Ectodermal cell (in vitro differentiated cells): ENCODE results near the gene ITGAX.

Experiments
- H3K27ac ChIP-seq: 2 replicates; pipeline ENCODE4 v1.7.0; 2013; ENCODE audit warnings: mild to moderate bottlenecking, low read depth, low read length; ENCODE audit not compliant: insufficient read depth, poor library complexity, severe bottlenecking
- H3K27me3 ChIP-seq: 2 replicates; pipeline ENCODE4 v1.7.0; 2013; ENCODE audit warnings: mild to moderate bottlenecking, low read length; ENCODE audit not compliant: insufficient read depth, control insufficient read depth, poor library complexity, severe bottlenecking
- H3K36me3 ChIP-seq: one replicate; pipeline ENCODE4 v1.7.0; 2013; ENCODE audit warnings: low read length; ENCODE audit not compliant: control insufficient read depth, insufficient read depth
- H3K4me1 ChIP-seq: one replicate; pipeline ENCODE4 v1.7.0; 2013; ENCODE audit warnings: low read length; ENCODE audit not compliant: control insufficient read depth, insufficient read depth
- H3K4me3 ChIP-seq: 2 replicates; pipeline ENCODE4 v1.7.0; 2013; ENCODE audit warnings: low read depth, low read length, control low read depth; ENCODE audit not compliant: insufficient read depth
- H3K9me3 ChIP-seq: 2 replicates; pipeline ENCODE4 v1.7.0; 2013; ENCODE audit warnings: mild to moderate bottlenecking, low read length, moderate library complexity; ENCODE audit not compliant: control insufficient read depth
- WGBS, 2 experiments: methylation state at CpG; one replicate each; pipeline ENCODE4 v1.1.7; 2013; ENCODE audit warnings: missing lambda C conversion rate in 2 of 2; 5-methylcytosine and 5-hydroxymethylcytosine counted together

The ITGAX gene

DNA sequence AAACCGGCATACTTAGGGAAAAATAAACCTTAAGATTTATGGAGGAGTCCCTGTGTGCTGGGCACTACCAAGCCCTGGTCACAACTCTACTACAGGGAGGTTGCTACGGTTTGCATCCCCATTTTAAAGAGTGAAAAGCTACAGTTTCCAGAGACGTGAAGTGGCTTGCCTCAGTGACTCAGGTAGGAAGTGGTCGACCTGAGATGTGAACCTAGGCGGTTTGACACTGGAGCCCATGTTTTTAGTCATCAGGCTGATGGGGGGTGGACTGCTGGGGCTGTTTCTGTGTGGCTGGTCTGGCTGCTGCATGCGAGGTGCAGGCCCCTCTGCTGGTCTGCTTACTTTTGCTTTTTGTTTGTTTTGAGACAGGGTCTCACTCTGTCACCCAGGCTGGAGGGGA is 66.6 kb downstream of the ITGAX start:
- no peak overlapping the region for H3K27ac ChIP-seq
- no peaks in the 10 kb centered on the region for H3K36me3 ChIP-seq
- 87 to 88% methylated on average over 6 of the region's 6 CpGs for WGBS, 2 experiments
- H3K9me3 ChIP-seq: no peaks in the 10 kb centered on the region
- H3K4me3 ChIP-seq: no peak overlapping the region
- H3K4me1 ChIP-seq: no peaks in the 10 kb centered on the region
- H3K27me3 ChIP-seq: no peaks in the 10 kb centered on the region

DNA sequence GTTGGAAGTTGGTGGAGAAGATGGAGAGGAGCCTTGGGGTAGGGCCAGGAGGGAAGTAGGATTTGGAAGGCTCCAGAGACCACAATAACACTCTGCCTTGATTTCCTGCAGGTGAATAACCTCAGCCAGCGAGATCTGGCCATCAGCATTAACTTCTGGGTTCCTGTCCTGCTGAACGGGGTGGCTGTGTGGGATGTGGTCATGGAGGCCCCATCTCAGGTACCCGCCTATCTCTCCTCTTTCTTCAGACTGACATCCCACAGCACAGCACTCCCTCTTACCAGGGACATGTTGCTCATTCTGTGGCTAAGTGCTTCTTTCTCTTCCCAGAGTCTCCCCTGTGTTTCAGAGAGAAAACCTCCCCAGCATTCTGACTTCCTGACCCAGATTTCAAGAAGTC is 68.3 kb downstream of the ITGAX start:
- Histone ChIP-seq H3K27ac (no peak overlapping the region), H3K27me3 (no peaks in the 10 kb centered on the region), H3K9me3 (no peaks in the 10 kb centered on the region), H3K4me3 (no peak overlapping the region), H3K4me1 (no peaks in the 10 kb centered on the region), H3K36me3 (no peaks in the 10 kb centered on the region)
- 93 to 94% methylated on average over 3 of the region's 3 CpGs for WGBS, 2 experiments

DNA sequence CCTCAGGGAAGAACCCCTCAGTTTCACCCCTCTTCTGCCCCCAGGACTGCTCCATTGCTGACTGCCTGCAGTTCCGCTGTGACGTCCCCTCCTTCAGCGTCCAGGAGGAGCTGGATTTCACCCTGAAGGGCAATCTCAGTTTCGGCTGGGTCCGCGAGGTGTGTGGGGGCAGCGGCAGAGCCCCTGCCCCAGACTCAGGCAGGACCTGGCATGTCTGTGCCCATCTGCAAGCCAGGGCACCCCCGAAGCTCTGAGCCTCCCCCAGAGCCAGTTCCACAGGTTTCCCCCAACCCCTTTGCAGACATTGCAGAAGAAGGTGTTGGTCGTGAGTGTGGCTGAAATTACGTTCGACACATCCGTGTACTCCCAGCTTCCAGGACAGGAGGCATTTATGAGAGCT is 68.8 kb downstream of the ITGAX start:
- WGBS, 2 experiments: 87 to 89% methylated on average over 11 to 12 of the region's 12 CpGs
- no peak overlapping the region for H3K4me3 ChIP-seq
- no peaks in the 10 kb centered on the region for H3K36me3 ChIP-seq
- no peaks in the 10 kb centered on the region for H3K9me3 ChIP-seq
- H3K4me1 ChIP-seq: no peaks in the 10 kb centered on the region
- H3K27me3 ChIP-seq: no peaks in the 10 kb centered on the region
- no peak overlapping the region for H3K27ac ChIP-seq

DNA sequence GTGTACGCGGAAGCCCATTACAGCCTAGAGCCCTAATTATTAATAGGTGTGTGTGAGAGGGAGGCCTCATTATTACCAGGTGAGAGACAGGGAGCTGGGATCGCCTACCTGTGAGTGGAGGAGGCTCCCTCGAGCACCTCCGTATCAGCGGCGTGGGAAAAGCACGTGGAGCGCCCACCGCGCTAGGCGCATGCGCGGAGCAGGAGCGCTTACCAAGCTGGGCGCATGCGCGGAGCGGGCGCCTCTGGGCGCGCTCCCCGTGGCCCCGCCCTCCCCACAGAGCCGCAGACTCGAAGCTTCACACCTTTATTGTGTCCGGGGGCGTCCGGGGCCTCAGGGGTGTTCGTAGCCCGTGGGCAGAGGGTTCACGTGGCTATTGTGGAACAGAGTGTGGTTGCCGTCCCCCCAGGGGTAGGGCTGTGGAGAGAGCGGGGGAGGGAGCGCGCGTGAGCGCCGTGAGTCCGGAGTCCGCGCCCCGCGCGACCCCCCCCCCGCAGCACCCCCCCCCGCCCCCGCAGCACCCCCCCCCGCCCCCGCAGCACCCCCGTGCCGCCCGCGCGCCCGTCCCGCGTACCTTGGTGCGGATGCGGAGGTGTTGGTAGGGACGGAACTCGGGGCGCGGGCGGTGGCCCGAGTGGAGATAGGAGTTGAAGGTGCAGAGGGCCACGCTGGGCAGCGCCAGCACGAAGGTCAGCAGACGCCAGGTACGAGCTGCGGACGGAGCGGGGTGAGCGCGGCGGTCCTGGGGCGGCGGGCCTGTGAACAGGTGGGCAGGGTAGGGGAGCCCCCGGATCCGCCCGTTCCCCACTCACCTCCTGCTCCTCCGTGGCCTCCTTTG is 72.7 kb downstream of the ITGAX start:
- Histone ChIP-seq H3K27me3 (no peaks in the 10 kb centered on the region), H3K36me3 (no peaks in the 10 kb centered on the region), H3K27ac (no peak overlapping the region), H3K4me3 (no peak overlapping the region), H3K9me3 (no peaks in the 10 kb centered on the region), H3K4me1 (peaks cover 3% of the 10 kb centered on the region)
- 93 to 94% methylated on average over 70 to 77 of the region's 83 CpGs for WGBS, 2 experiments

DNA sequence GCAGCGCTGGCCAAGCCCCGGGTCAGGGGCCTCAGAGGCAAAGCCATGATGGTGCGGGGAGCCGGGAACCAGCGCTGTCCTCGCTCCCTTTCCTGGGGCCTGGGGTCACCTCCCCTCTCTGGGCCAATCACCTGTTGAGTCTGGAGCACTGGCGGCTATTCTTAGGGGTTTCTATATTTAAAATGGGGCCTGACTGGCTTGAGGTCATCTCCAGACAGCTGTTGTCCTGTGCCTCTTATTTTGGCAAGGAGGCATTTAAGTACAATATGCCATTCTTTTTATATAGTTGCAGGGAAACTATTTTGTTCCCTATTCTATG is 73.3 kb downstream of the ITGAX start, which contains the start of gene COX6A2:
Gene COX6A2 (minus strand): TSS at position 82 of the 319 bp plus-strand sequence. CDS start 35 bp downstream, at position 47.
- Histone ChIP-seq H3K27me3 (no peaks in the 10 kb centered on the region), H3K4me3 (no peak within 1 kb of the TSS), H3K4me1 (peaks cover 3% of the 10 kb centered on the region), H3K36me3 (no peaks in the 10 kb centered on the region), H3K27ac (no peak within 1 kb of the TSS), H3K9me3 (no peaks in the 10 kb centered on the region)
- 93 to 96% methylated on average over 7 of the region's 7 CpGs for WGBS, 2 experiments

DNA sequence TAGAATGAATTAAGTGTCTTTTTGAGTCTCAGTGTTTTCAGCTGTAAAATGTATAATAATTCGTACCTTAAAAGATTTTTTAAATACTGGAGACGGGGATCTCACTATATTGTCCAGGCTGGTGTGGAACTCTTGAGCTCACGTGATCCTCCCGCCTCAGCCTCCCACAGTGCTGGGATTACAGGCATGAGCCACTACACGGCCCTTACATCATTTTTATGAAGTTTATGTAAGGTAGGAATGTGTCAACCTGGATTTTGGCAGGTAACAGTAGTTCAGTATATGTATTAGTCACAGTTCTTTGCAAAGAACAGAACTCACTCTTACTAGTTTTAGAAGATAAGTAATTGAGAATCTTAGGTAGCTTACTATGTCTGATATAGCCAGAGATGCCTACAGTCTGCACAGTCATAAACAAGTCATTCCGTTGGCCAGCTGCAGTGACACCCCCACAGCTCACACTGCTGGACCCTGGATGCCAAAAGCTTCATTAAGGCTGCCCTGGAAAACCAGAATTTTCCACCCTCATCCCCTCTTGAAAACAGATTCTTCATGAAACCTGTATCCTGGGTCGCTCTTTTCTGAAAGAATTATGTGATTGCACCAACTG is 73.8 kb downstream of the ITGAX start:
- H3K27ac ChIP-seq: no peak overlapping the region
- no peak overlapping the region for H3K4me3 ChIP-seq
- 92 to 93% methylated on average over 7 of the region's 7 CpGs for WGBS, 2 experiments

DNA sequence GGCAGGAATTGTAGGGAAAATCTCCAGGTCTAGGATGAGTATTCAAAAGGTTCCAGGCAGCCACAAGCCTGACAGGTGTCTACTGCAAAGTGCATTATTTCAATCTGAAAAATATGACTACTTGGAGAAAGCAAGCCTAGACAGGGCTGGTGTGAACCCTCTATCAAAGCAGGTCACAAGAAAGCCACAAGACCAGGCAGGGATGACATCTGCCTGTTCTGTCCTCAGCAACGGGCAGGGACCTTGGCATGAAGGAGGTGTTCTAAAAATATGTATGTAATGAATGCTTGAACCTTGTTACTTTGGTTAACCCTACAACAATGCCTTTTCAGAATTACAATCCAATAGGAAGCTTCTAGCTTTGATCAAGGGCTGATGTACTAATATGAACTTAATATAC is 74.3 kb downstream of the ITGAX start:
- H3K9me3 ChIP-seq: no peaks in the 10 kb centered on the region
- H3K27me3 ChIP-seq: no peaks in the 10 kb centered on the region
- WGBS, 2 experiments: 80 to 100% methylated on average over 1 of the region's 1 CpG
- H3K4me1 ChIP-seq: peaks cover 3% of the 10 kb centered on the region
- H3K27ac ChIP-seq: no peak overlapping the region
- no peaks in the 10 kb centered on the region for H3K36me3 ChIP-seq
- H3K4me3 ChIP-seq: no peak overlapping the region

More for the DNA sequence above, 73.8 kb downstream of the ITGAX start:
- H3K27me3 ChIP-seq: no peaks in the 10 kb centered on the region
- H3K36me3 ChIP-seq: no peaks in the 10 kb centered on the region
- H3K9me3 ChIP-seq: no peaks in the 10 kb centered on the region
- peaks cover 3% of the 10 kb centered on the region for H3K4me1 ChIP-seq

DNA sequence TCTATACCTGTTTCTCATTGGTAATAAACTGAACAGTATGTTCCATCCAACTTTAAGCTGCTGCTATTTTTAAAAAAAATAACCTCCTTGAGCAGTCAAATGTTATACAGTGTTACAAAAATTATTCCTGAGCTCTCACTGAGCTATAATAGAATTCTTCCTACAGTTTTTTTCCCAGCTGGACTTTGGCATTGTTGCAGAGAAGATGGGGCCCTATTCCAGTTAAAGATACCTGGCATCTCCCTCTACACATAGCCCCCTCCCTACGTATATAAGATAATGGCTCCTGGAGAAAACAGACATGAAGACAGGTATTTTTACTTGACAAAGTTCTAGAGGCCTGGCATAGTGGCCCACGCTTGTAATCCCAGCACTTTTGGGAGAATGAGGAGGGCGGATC is 74.8 kb downstream of the ITGAX start:
- Histone ChIP-seq H3K27me3 (no peaks in the 10 kb centered on the region), H3K4me1 (peaks cover 3% of the 10 kb centered on the region), H3K36me3 (no peaks in the 10 kb centered on the region), H3K27ac (no peak overlapping the region), H3K9me3 (no peaks in the 10 kb centered on the region), H3K4me3 (no peak overlapping the region)
- whole genome bisulfite sequencing, 2 experiments: 88 to 89% methylated on average over 3 of the region's 3 CpGs

DNA sequence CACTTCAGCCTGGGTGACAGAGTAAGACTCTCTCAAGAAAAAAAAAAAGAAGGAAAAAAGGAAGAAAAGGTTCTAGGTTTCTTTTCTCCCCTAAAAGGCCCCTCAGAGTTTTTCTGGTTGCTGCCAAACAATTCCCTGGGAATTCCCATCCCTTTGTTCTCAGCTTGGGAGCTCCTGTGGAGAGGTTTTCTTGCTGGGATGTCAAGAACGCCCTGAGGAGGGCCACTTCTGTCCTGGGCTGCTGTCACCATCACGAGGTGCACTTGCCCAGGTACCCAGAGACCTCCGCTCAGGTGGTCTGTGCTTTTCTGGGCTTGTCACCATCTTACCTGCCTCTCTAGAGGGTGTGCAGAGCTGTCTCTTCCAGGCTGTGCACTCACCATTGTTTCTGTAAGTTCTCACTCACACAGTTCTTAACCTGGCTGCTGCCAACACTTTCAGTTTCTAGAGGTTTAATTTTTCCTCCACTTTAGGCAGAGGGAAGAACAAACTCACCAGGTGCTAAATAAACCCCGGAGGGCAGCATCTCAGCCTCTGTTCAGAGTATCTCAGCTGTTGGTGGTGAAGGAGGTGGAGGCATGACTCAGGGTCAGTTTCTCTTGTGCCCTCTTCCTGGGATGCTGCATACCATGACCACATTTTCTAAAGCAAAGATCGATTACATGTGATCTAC is 75.5 kb downstream of the ITGAX start:
- H3K27ac ChIP-seq: no peak overlapping the region
- H3K9me3 ChIP-seq: no peaks in the 10 kb centered on the region
- WGBS, 2 experiments: 57 to 58% methylated on average over 5 of the region's 5 CpGs
- H3K27me3 ChIP-seq: no peaks in the 10 kb centered on the region
- H3K36me3 ChIP-seq: no peaks in the 10 kb centered on the region
- peaks cover 3% of the 10 kb centered on the region for H3K4me1 ChIP-seq
- no peak overlapping the region for H3K4me3 ChIP-seq
